Adrenal gland (tissue), 12 donors: ENCODE results near the gene RPS5. TPM values are rescaled to one million over a fixed set of nuclear protein-coding genes. Genes with fewer than 3 reads are reported as not detected.

Source experiments
- DNase-seq, 7 donors: peaks; one replicate each; pipeline ENCODE4 v3.0.0-alpha.2; 2019 to 2020
- H3K27ac ChIP-seq, 5 donors: fragments of 200-600 bp; sonication (generic) in 4 of 5; 1 replicate in 3 of 5; 2 replicates in 2 of 5; pipeline versions ENCODE4 v1.5.1 to v1.8.0; 2016 to 2020; ENCODE audit warnings: mild to moderate bottlenecking in 1 of 5
- H3K27me3 ChIP-seq: fragments of 200-600 bp; 2 replicates; pipeline ENCODE4 v1.8.0; 2021
- H3K36me3 ChIP-seq, 2 donors: fragments of 200-600 bp; replicated peaks in 1 of 2; 1 replicate in 1 of 2; 2 replicates in 1 of 2; pipeline versions ENCODE4 v1.5.1 to v1.8.0; 2018 to 2022
- H3K4me1 ChIP-seq, 2 donors: fragments of 200-600 bp; replicated peaks in 1 of 2; 1 replicate in 1 of 2; 2 replicates in 1 of 2; pipeline versions ENCODE4 v1.5.1 to v1.8.0; 2018 to 2021
- H3K4me3 ChIP-seq, 4 donors: fragments of 200-600 bp; sonication (generic) in 3 of 4; one replicate each; pipeline ENCODE4 v1.5.1; 2016 to 2018
- H3K9me3 ChIP-seq, 3 donors: fragments of 200-600 bp; sonication (generic) in 1 of 3; replicated peaks in 1 of 3; 1 replicate in 2 of 3; 2 replicates in 1 of 3; pipeline versions ENCODE4 v1.5.1 to v1.8.0; 2016 to 2021
- POLR2A ChIP-seq, 2 donors: fragments of 450-650 bp; IDR thresholded peaks; one replicate each; pipeline ENCODE4 v1.6.1; 2017; ENCODE audit warnings: antibody characterized with exemption in 2 of 2, mild to moderate bottlenecking in 2 of 2, moderate library complexity in 1 of 2
- WGBS, 4 donors: extraction: QIAGEN DNeasy Blood & Tissue Kit in 2 of 4; methylation state at CpG; one replicate each; pipeline versions ENCODE4 v1.1.5 to v1.1.7; 2013 to 2017; 5-methylcytosine and 5-hydroxymethylcytosine counted together
- intact Hi-C, 2 donors: fragments of 100-400 bp; cut with DNase I; formaldehyde crosslinking; loops; one replicate each; pipeline versions ENCODE4 v1.14.1 to v1.15.0; 2022 to 2023
- polyA plus RNA-seq, 3 donors: library from polyadenylated mRNA; stranded (reverse); fragments of 200-250 nt in 2 of 3; fragments of 350-450 nt in 1 of 3; fragmentation: Illumina TruSeq in 1 of 3; extraction: RNeasy Lipid Tissue Mini Kit (QIAGEN cat#74804) in 1 of 3; gene quantifications; one replicate each; pipeline ENCODE4 v1.2.3, GENCODE V29; 2013 to 2014
- total RNA-seq, 9 donors: library from RNA; depleted of rRNA in 4 of 9; stranded (reverse); fragments of >200 nt in 4 of 9; fragments of 120-200 nt in 1 of 9; fragmentation: NEBNext Ultra II Directional in 1 of 9; extraction: Animal tissue kit (Norgen Biotek cat#: 25700) in 1 of 9; gene quantifications; one replicate each; pipeline versions ENCODE4 v1.1.0 to v1.2.4, GENCODE V29; 2013 to 2023
- TF ChIP-seq, protein P1 (sequence below), 6 experiments: fragments of 450-650 bp in 4 of 6; fragments of 200-600 bp in 2 of 6; sonication (generic) in 1 of 6; IDR thresholded peaks; 1 replicate in 5 of 6; 2 replicates in 1 of 6; pipeline versions ENCODE4 v1.5.1 to v1.8.0; 2016 to 2021; ENCODE audit warnings: antibody characterized with exemption in 6 of 6, mild to moderate bottlenecking in 2 of 6, moderate library complexity in 1 of 6
- donor health status: healthy with polysubstance abuse.
- donor health status: Bipolar disorder and iron deficiency.
- donor health status: DM: yes; HTN: yes; CAD: no.
- donor health status: DM: no; HTN: no; CAD: no.
- donor health status: DM: no; HTN: no; CAD: no.
- donor health status: DM: yes; HTN: yes; CAD: no.

RPS5 gene
- total and polyA plus RNA-seq, 12 donors = 555 to 1,999 (median 1,094) TPM

DNA sequence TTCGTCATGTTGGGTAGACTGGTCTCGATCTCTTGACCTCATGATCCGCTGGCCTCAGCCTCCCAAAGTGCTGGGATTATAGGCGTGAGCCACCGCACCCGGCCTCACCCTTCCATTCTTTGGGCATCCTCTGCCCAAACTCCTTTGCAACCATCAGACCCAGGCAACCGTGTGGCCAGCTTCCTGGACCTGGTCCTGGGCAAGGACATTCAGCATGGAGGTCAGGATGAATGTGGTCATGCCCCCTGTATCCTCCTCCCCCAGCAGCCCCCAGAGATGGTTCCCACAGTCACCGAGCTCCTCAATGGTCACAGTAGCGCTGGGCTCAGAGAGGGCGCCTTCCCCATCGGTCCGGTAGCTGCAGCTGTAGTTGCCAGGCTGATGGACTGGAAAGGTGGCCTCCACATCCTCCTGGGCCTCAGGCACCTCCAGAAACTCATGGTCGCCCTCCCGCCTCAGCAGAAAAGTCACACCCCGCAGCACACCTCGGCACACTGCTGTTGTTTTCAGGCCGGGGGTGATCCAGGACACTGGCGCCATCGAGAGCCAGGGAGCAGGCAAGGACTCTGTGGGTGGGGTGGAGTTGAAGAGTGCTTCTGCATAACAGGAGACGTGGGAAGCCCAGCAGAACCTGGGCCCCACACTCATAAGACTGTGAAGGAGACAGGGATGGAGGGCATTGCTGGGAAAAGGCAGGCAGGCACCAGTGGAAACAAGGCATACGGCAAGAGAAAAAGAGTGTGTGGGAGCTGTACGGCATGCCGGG is 34.9 kb upstream of the RPS5 start:
- H3K4me1 ChIP-seq = peaks cover 9 to 23% of the 10 kb centered on the region in 2 donors

DNA sequence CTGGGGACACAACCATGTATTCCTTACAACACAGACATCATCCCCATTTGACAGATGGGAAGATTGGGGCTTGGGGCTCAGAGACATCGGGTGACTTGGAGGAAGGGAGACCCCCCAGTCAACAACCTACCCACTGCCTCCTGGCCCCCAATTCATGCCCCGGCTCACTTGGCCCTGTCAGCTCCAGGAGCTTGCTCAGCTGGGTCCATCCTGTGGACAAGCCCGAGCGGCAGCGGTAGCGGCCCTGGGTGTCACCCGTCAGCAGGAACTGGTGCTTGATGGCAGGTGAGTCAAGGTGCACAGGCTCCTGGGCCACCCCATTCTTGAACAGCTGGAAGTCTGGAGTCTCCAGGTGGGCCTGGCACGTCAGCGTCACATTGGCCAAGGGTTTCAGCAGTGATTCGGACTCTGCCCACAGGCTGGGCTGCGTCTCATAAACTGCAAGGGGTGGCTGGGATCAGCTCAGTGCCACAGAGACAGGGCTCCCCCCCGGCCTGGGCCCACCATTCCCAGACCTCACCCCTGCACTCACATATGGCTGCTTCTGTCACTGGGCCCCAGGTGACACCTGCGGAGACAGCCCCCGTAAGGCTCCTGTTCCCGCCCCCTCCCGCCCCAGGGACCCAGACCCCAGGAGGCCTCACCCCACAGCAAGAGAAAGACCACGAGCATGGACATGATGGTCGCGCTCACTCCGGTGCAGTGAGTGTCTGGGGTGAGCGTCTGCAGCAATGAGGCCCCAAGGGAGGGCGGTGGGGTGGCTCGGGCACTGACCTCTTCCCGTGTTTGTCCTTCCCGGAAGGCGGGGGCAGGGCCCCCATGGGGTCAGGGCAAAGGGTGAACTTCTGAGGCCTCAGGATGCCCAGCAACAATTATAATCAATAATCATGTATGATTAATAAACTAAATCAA is 34.1 kb upstream of the RPS5 start, which contains the start of gene A1BG:
Gene A1BG, minus strand, starts transcription at position 733 of the 912 bp plus-strand sequence. Its CDS starts 55 bp downstream, at position 678.
- WGBS, 4 donors = 56 to 79% (median 77%) methylated on average over 9 to 26 of the region's 26 CpGs
- intact Hi-C loops = no loop called here
- Histone ChIP-seq H3K36me3 (no peaks in the 10 kb centered on the region), H3K4me3 (no peak within 1 kb of the TSS), H3K4me1 (peaks cover 9 to 23% of the 10 kb centered on the region in 2 donors), H3K9me3 (no peaks in the 10 kb centered on the region), H3K27ac (no peak within 1 kb of the TSS), H3K27me3 (peaks cover 37% of the 10 kb centered on the region)
- TF ChIP-seq POLR2A (IDR thresholded peaks at IDR 0.05) = no peak
- TF ChIP-seq, protein P1, sequence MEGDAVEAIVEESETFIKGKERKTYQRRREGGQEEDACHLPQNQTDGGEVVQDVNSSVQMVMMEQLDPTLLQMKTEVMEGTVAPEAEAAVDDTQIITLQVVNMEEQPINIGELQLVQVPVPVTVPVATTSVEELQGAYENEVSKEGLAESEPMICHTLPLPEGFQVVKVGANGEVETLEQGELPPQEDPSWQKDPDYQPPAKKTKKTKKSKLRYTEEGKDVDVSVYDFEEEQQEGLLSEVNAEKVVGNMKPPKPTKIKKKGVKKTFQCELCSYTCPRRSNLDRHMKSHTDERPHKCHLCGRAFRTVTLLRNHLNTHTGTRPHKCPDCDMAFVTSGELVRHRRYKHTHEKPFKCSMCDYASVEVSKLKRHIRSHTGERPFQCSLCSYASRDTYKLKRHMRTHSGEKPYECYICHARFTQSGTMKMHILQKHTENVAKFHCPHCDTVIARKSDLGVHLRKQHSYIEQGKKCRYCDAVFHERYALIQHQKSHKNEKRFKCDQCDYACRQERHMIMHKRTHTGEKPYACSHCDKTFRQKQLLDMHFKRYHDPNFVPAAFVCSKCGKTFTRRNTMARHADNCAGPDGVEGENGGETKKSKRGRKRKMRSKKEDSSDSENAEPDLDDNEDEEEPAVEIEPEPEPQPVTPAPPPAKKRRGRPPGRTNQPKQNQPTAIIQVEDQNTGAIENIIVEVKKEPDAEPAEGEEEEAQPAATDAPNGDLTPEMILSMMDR (IDR thresholded peaks at IDR 0.05) = no peak
- no peak for DNase-seq

More for the DNA sequence above, 34.9 kb upstream of the RPS5 start:
- DNase-seq = no peak
- 76 to 81% (median 79%) methylated on average over 19 to 23 of the region's 23 CpGs for WGBS, 4 donors
- Histone ChIP-seq H3K36me3 (no peaks in the 10 kb centered on the region), H3K4me3 (no peak overlapping the region), H3K27ac (no peak overlapping the region), H3K27me3 (peaks cover 36% of the 10 kb centered on the region), H3K9me3 (no peaks in the 10 kb centered on the region)
- TF ChIP-seq, protein P1 (IDR thresholded peaks at IDR 0.05) = no peak
- no peak for TF ChIP-seq POLR2A (IDR thresholded peaks at IDR 0.05)
- intact Hi-C loops = no loop called here

DNA sequence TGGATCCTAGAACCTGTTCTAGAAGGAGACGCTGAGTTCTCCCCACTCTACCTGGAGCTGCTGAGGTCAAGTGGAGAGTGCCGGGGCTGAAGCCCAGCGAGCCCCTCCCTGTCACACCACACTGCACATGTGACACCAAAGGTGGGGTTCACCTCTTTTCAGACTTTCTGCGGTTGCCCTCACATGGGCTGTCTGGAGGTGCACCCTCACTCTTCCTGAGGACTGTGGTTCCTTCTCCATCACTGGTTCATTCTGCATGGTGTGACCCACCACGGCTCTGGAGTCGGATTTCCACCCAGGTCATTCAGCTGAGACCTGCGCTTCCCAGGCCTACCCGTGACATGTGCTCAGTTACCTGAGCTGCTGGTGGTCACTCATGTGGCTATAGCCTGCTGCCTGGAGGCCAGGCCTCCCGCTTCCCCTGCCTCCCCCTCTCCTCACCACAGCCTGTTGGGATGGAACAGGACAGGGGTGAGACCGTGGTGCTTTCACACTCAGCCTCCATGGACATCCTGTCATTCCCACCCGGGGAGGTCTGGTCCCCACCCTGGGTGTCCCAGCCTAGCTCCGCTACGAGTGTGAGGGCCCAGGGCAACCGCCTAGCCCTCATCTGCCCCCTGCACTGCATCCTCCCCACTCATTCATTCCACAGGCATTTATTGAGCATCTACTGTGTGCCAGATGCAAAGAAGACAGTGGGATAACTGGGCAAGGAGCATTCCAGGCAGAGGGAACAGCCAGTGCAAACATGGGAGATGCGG is 33.2 kb upstream of the RPS5 start:
- no peak overlapping the region for H3K27ac ChIP-seq
- H3K4me1 ChIP-seq = peaks cover 9 to 18% of the 10 kb centered on the region in 2 donors
- no peaks in the 10 kb centered on the region for H3K9me3 ChIP-seq
- intact Hi-C loops = no loop called here
- TF ChIP-seq, protein P1 (IDR thresholded peaks at IDR 0.05) = no peak
- H3K27me3 ChIP-seq = peaks cover 37% of the 10 kb centered on the region
- H3K36me3 ChIP-seq = no peaks in the 10 kb centered on the region
- WGBS, 4 donors = 83 to 88% (median 84%) methylated on average over 14 to 15 of the region's 15 CpGs
- H3K4me3 ChIP-seq = no peak overlapping the region
- no peak for DNase-seq
